ENCODE measurements around the gene VPS9D1. TPM values are rescaled to one million over a fixed set of nuclear protein-coding genes. Genes with fewer than 3 reads are reported as not detected.
A peak's percentile ranks its signal among the peaks of the same experiment; 100 is the strongest.

The VPS9D1 gene
- total RNA-seq, 1 donor from 2014 or later, result 1.6 TPM

DNA sequence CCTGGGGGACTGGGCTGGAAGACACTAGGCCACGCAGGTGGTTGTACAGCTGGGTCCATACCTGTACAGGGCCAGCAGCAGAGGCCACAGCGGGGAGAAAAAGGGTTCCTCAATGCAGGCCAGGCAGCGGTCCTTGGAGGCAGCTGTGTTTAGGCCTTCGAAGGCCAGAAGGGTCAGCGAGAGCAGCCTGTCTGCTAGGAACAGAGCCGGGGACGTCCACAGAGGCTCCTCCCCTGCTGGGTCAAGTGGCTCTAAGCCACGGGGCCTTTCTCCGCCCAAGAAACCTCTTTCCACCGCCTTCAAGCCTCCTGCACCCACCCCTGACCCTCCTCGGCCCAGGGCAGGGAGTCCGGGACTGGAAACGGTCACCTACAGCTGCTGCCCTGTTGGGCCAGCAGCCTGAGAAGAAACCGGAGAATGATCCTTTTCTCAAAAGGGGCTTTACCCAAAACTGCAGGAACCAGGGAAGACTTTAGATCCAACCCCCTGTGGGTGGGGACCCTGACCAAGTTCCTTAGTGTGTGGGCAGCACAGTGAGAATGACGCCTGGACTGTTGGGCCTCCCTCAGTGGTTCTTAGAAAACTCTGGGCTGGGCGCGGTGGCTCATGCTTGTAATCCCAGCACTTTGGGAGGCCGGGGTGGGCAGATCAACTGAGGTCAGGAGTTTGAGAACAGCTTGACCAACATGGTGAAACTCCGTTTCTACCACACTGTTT is 10.8 kb downstream of the VPS9D1 start:
- H3K36me3 ChIP-seq, result no peaks in the 10 kb centered on the region
- peaks cover 8% of the 10 kb centered on the region for H3F3A ChIP-seq (ENCODE audit: low read depth)

DNA sequence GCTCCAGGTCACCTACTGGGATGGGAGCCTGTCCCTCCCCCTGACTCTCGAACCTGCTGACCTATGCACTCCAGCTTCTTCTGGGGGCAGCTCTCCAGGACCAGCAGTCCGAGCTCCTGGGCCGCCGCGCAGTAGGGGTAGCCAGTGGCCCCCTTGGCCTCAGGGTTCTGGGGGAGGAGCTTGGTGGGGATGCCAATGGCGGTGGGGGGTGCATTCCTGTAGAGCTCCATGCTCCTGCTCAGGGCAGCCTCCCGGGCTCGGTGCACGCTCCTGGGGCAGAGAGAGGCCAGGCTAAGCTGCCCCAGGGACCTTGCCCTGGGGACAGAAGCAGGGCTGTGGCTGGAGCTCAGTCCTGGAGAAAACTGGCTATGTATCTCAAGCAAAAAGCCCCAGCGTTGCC is 11.5 kb downstream of the VPS9D1 start:
- peak; percentile 63 for DNase-seq (ENCODE audit: low spot score)
- no peak overlapping the region for H3K27ac Mint-ChIP-seq

More for the DNA sequence above, 10.8 kb downstream of the VPS9D1 start:
- Histone ChIP-seq H2AFZ (replicated peaks) (no peak overlapping the region), H3K4me2 (peak overlapping the region; percentile 8), H4K20me1 (ENCODE audit: low read depth) (no peaks in the 10 kb centered on the region), H3K27me3 (peaks cover 6% of the 10 kb centered on the region), H3K4me1 (peaks cover 15% of the 10 kb centered on the region), H3K9me3 (ENCODE audit: low read depth) (no peaks in the 10 kb centered on the region), H3K27ac (no peak overlapping the region), H3K9ac (no peak overlapping the region), H3K79me2 (ENCODE audit: low read depth) (no peaks in the 10 kb centered on the region), H3K4me3 (no peak overlapping the region)
- Mint-ChIP-seq H3K27ac (peak overlapping the region; percentile 79), H3K4me1 (peaks cover 16% of the 10 kb centered on the region), H3K36me3 (peaks cover 3% of the 10 kb centered on the region), H3K4me3 (peak overlapping the region; percentile 71), H3K27me3 (ENCODE audit: insufficient read depth, low read depth) (peaks cover 19% of the 10 kb centered on the region), H3K9me3 (no peaks in the 10 kb centered on the region)
- peak; percentile 18 for DNase-seq (ENCODE audit: low spot score)
- TF ChIP-seq, protein P1, sequence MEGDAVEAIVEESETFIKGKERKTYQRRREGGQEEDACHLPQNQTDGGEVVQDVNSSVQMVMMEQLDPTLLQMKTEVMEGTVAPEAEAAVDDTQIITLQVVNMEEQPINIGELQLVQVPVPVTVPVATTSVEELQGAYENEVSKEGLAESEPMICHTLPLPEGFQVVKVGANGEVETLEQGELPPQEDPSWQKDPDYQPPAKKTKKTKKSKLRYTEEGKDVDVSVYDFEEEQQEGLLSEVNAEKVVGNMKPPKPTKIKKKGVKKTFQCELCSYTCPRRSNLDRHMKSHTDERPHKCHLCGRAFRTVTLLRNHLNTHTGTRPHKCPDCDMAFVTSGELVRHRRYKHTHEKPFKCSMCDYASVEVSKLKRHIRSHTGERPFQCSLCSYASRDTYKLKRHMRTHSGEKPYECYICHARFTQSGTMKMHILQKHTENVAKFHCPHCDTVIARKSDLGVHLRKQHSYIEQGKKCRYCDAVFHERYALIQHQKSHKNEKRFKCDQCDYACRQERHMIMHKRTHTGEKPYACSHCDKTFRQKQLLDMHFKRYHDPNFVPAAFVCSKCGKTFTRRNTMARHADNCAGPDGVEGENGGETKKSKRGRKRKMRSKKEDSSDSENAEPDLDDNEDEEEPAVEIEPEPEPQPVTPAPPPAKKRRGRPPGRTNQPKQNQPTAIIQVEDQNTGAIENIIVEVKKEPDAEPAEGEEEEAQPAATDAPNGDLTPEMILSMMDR (IDR thresholded peaks at IDR 0.05), result no peak
- TF ChIP-seq EZH2phosphoT487 (IDR thresholded peaks at IDR 0.05) (no peak), EZH2 (IDR thresholded peaks at IDR 0.05) (no peak)

DNA sequence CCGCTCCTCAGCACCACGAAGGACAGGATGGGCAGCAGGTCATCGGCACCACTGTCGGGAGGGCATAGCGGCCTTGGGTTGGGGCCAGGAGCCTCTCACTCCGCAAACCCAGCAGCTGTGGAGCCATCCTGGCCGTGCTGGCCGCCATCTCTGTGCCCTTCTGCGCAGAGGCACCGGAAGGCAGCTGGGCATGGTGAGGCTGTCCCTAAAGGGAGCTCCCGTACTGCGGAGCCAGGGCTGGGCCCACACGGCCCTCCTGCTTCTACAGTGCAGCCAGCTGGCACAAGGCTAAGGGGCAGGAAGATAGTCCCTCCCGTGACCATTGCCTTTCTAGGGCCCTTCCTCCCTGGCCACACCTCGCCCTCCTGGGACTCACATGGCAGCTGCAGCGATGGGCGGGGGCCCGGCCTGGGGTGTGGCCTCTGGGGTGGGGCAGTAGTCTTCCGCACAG is 12.2 kb downstream of the VPS9D1 start:
- H3K4me3 Mint-ChIP-seq, result no peak overlapping the region
- H3K9me3 Mint-ChIP-seq, result no peaks in the 10 kb centered on the region
- H3K4me2 ChIP-seq, result no peak overlapping the region
- H2AFZ ChIP-seq (replicated peaks), result no peak overlapping the region
- H3K4me1 ChIP-seq, result peaks cover 15% of the 10 kb centered on the region
- peaks cover 15% of the 10 kb centered on the region for H3K27me3 Mint-ChIP-seq (ENCODE audit: insufficient read depth, low read depth)
- H3K4me3 ChIP-seq, result no peak overlapping the region
- H3K9ac ChIP-seq, result no peak overlapping the region
- peaks cover 8% of the 10 kb centered on the region for H3F3A ChIP-seq (ENCODE audit: low read depth)
- no peaks in the 10 kb centered on the region for H3K79me2 ChIP-seq (ENCODE audit: low read depth)
- H3K9me3 ChIP-seq (ENCODE audit: low read depth), result no peaks in the 10 kb centered on the region
- H3K27ac ChIP-seq, result no peak overlapping the region
- H3K36me3 ChIP-seq, result no peaks in the 10 kb centered on the region
- H4K20me1 ChIP-seq (ENCODE audit: low read depth), result no peaks in the 10 kb centered on the region
- H3K27me3 ChIP-seq, result peaks cover 17% of the 10 kb centered on the region
- no peak overlapping the region for H3K27ac Mint-ChIP-seq
- H3K4me1 Mint-ChIP-seq, result peaks cover 17% of the 10 kb centered on the region
- DNase-seq (ENCODE audit: low spot score), result no peak
- TF ChIP-seq EZH2phosphoT487 (IDR thresholded peaks at IDR 0.05) (no peak), EZH2 (IDR thresholded peaks at IDR 0.05) (no peak)
- TF ChIP-seq, protein P1 (IDR thresholded peaks at IDR 0.05), result no peak
- peaks cover 3% of the 10 kb centered on the region for H3K36me3 Mint-ChIP-seq

More for the DNA sequence above, 11.5 kb downstream of the VPS9D1 start:
- H3K9ac ChIP-seq, result no peak overlapping the region
- H3K4me3 Mint-ChIP-seq, result no peak overlapping the region
- TF ChIP-seq EZH2 (IDR thresholded peaks at IDR 0.05) (no peak), EZH2phosphoT487 (IDR thresholded peaks at IDR 0.05) (no peak)
- TF ChIP-seq, protein P1 (IDR thresholded peaks at IDR 0.05), result no peak
- H3K27me3 ChIP-seq, result peaks cover 13% of the 10 kb centered on the region
- peaks cover 8% of the 10 kb centered on the region for H3F3A ChIP-seq (ENCODE audit: low read depth)
- peaks cover 17% of the 10 kb centered on the region for H3K4me1 Mint-ChIP-seq
- no peaks in the 10 kb centered on the region for H3K36me3 ChIP-seq
- H3K4me2 ChIP-seq, result peak overlapping the region; percentile 8
- H3K4me1 ChIP-seq, result peaks cover 15% of the 10 kb centered on the region
- H3K27me3 Mint-ChIP-seq (ENCODE audit: insufficient read depth, low read depth), result peaks cover 15% of the 10 kb centered on the region
- H3K36me3 Mint-ChIP-seq, result peaks cover 3% of the 10 kb centered on the region
- H2AFZ ChIP-seq (replicated peaks), result no peak overlapping the region
- no peaks in the 10 kb centered on the region for H4K20me1 ChIP-seq (ENCODE audit: low read depth)
- no peaks in the 10 kb centered on the region for H3K9me3 ChIP-seq (ENCODE audit: low read depth)
- no peaks in the 10 kb centered on the region for H3K79me2 ChIP-seq (ENCODE audit: low read depth)
- no peaks in the 10 kb centered on the region for H3K9me3 Mint-ChIP-seq
- H3K27ac ChIP-seq, result no peak overlapping the region
- H3K4me3 ChIP-seq, result no peak overlapping the region
